Neutrophil (primary cell): ENCODE data around the gene FUOM.

Experiments
- H3K27ac ChIP-seq: fragments of 200-600 bp; sonication (generic); 2 replicates; pipeline ENCODE4 v1.5.1; 2016; ENCODE audit warnings: mild to moderate bottlenecking, moderate library complexity
- H3K27me3 ChIP-seq: fragments of 200-600 bp; sonication (generic); 2 replicates; pipeline ENCODE4 v1.6.0; 2016; ENCODE audit warnings: mild to moderate bottlenecking
- H3K36me3 ChIP-seq: fragments of 200-600 bp; sonication (generic); 2 replicates; pipeline ENCODE4 v1.5.1; 2017
- H3K4me1 ChIP-seq, 2 experiments: fragments of 200-600 bp in 1 of 2; sonication (generic) in 1 of 2; 1 replicate in 1 of 2; 2 replicates in 1 of 2; pipeline versions ENCODE4 v1.5.1 to v1.6.1; 2013 to 2016; ENCODE audit warnings: low read depth in 1 of 2, low read length in 1 of 2, mild to moderate bottlenecking in 1 of 2, moderate library complexity in 1 of 2; ENCODE audit not compliant: control insufficient read depth in 1 of 2, insufficient read depth in 1 of 2
- H3K4me3 ChIP-seq, 2 experiments: fragments of 200-600 bp in 1 of 2; sonication (generic) in 1 of 2; 1 replicate in 1 of 2; 2 replicates in 1 of 2; pipeline ENCODE4 v1.5.1; 2013 to 2016; ENCODE audit warnings: low read depth in 1 of 2, low read length in 1 of 2, mild to moderate bottlenecking in 1 of 2, moderate library complexity in 1 of 2
- H3K9me3 ChIP-seq: fragments of 200-600 bp; sonication (generic); 2 replicates; pipeline ENCODE4 v1.5.1; 2016
- CTCF ChIP-seq: fragments of 200-600 bp; sonication (generic); IDR thresholded peaks from 2 replicates; pipeline ENCODE4 v1.5.1; 2016; ENCODE audit warnings: antibody characterized with exemption

FUOM gene

GRCh38 chr10:133401981-133402725 lies 44.3 kb upstream of the FUOM start:
- Histone ChIP-seq H3K36me3 (peaks cover 58% of the 10 kb centered on the region), H3K9me3 (no peaks in the 10 kb centered on the region), H3K27me3 (no peaks in the 10 kb centered on the region), H3K4me1 (no peaks in the 10 kb centered on the region), H3K4me3 (no peak overlapping the region), H3K27ac (no peak overlapping the region)
- TF ChIP-seq CTCF: no peak

- peaks cover 58% of the 10 kb centered on the region for H3K36me3 ChIP-seq
- no peaks in the 10 kb centered on the region for H3K4me1 ChIP-seq
- H3K9me3 ChIP-seq: no peaks in the 10 kb centered on the region
- no peak overlapping the region for H3K4me3 ChIP-seq
- no peak overlapping the region for H3K27ac ChIP-seq
- TF ChIP-seq CTCF: no peak
- H3K27me3 ChIP-seq: no peaks in the 10 kb centered on the region
These were observed 43.7 kb upstream of the FUOM start for GRCh38 chr10:133401500-133401899.

- no peaks in the 10 kb centered on the region for H3K9me3 ChIP-seq
- peaks cover 54% of the 10 kb centered on the region for H3K36me3 ChIP-seq
- TF ChIP-seq CTCF: no peak
- H3K4me1 ChIP-seq: no peaks in the 10 kb centered on the region
- no peak overlapping the region for H3K4me3 ChIP-seq
- no peaks in the 10 kb centered on the region for H3K27me3 ChIP-seq
- H3K27ac ChIP-seq: no peak overlapping the region
These were observed 43.0 kb upstream of the FUOM start for GRCh38 chr10:133400624-133401424.

DNA sequence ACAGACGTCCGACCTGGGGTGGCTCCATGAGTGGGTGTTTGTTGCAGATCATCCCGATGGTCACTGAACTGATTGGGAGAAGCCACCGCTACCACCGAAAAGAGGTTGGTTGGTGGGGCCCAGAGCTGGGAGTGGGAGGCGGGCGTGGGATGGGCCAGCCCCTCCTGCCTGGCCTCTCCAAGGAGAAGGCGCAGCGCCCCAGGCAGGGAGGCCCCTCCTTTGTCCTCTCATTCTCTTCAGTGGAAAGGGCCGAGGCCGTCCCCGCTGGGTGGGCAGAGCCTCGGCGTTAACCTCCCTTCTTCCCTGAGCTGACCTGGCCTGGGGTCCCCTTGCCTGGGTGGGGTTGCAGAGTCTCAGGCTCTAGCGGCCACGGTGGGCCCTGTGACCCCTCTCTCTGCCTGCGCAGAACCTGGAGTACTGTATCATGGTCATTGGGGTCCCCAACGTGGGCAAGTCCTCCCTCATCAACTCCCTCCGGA lies 41.3 kb upstream of the FUOM start:
- H3K9me3 ChIP-seq: no peaks in the 10 kb centered on the region
- no peak for TF ChIP-seq CTCF
- H3K4me1 ChIP-seq: peaks cover 7 to 8% of the 10 kb centered on the region in 2 experiments
- H3K27me3 ChIP-seq: no peaks in the 10 kb centered on the region
- no peak overlapping the region for H3K4me3 ChIP-seq
- H3K27ac ChIP-seq: no peak overlapping the region
- H3K36me3 ChIP-seq: peaks cover 47% of the 10 kb centered on the region

DNA sequence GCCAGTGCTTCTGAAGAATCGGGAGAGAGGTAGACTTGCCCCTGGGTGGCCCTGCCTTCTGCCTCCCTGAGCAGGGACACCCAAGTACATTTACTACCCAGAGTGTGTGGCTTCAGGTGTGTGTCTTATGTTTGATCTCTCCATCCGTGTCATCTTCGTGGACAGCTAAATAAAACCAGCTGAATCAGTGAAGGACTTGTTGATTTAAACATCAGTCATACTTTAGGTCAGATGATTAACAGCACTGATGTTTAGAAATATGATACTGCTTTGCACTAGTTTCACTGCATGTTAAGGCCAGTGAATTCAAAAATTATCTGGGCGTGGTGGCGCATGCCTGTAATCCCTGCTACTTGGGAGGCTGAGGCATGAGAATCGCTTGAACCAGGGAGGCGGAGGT lies 40.1 kb upstream of the FUOM start:
- Histone ChIP-seq H3K36me3 (peaks cover 41% of the 10 kb centered on the region), H3K9me3 (no peaks in the 10 kb centered on the region), H3K27ac (no peak overlapping the region), H3K4me3 (no peak overlapping the region), H3K4me1 (peaks cover 13 to 16% of the 10 kb centered on the region in 2 experiments), H3K27me3 (no peaks in the 10 kb centered on the region)
- no peak for TF ChIP-seq CTCF
